Esophagus mucosa (tissue), 1 donor: ENCODE results near the gene RALBP1. TPM values are rescaled to one million over a fixed set of nuclear protein-coding genes. Genes with fewer than 3 reads are reported as not detected.
"Not testable (repeated sequence)": the region's sequence is repeated elsewhere in the genome, so short reads cannot be mapped to it uniquely, and the experiment has no call there.

Experiments used
- ATAC-seq: fragments of 200-7000 bp; cut with Tn5 transposase; one replicate; pipeline ENCODE4 v1.9.1; 2020
- total RNA-seq: library from RNA; stranded (reverse); gene quantifications from one replicate; pipeline ENCODE4 v1.2.4, GENCODE V29; 2023
- donor health status: DM: yes; HTN: yes; CAD: no.

The RALBP1 gene
- 93.7 TPM for total RNA-seq

- ATAC-seq = peak; percentile 98
Observed at GRCh38 chr18:9474983-9475642, at the start of gene RALBP1. Gene RALBP1 (plus strand): TSS chr18:9475513. CDS start chr18:9513046, 37,533 bp downstream.

DNA sequence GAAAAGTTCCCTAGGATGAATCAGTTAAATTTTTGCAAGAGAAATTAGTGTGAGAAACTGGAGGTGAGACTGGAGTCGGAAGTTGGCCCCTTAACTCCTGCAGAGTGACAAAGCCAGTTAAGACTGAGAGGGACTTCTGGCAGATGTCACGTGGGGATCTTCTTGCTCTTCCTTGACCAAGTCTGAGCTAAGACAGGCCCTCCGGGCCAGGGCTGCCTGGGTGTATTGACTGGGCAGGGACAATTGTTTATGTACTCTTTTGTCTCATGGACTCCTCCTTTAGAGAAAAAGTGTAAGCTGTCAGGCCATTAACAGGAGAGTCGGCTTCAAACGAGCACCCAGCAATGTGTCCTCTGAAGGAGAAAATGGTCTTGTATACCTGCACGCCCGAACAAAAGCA lies 48.6 kb upstream of the RALBP1 start:
- ATAC-seq = no peak

GRCh38 chr18:9428301-9428706 lies 47.0 kb upstream of the RALBP1 start:
- peak; percentile 54 for ATAC-seq

- peak; percentile 89 for ATAC-seq
Observed at GRCh38 chr18:9428862-9429661, 46.3 kb upstream of the RALBP1 start.

- ATAC-seq = no peak
Observed at GRCh38 chr18:9429662-9429993, 45.7 kb upstream of the RALBP1 start.

DNA sequence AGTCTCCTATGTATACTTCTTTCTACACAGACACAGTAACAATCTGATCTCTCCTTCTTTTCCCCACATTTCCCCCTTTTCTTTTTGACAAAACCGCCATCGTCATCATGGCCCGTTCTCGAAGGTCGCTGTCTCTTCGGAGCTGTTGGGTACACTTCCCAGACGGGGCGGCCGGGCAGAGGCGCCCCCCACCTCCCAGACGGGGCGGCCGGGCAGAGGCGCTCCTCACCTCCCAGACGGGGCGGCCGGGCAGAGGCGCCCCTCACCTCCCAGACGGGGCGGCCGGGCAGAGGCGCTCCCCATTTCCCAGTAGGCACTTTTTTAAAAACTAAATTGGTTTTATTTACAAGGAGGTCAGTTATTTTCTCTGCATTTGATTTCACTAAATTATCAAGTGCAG lies 45.0 kb upstream of the RALBP1 start:
- ATAC-seq = not testable (repeated sequence)

GRCh38 chr18:9431296-9431695 lies 44.0 kb upstream of the RALBP1 start:
- no peak for ATAC-seq

- ATAC-seq = not testable (repeated sequence)
Observed at GRCh38 chr18:9433122-9433521, 42.2 kb upstream of the RALBP1 start.

DNA sequence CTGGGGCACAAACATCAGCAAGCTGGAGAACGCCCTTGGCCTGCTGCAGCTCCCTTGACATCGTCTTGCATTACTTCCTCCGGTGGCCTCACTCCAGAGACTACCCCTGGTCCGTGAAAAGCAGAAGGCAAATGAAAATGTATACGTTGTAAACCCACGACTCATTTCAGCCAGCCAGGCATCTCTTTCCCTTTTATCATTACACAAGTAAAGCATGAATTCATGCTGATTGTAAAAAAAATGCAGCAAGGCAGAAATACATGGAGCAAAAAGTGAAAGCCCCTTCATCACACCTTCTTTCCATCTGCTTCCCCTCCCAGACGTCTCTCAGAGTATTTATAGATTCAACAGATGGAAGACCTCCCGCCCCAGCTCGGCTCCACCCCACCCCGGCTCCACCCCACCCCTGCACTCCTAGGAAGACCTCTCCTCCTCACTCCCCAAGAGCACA lies 41.6 kb upstream of the RALBP1 start:
- ATAC-seq = no peak

DNA sequence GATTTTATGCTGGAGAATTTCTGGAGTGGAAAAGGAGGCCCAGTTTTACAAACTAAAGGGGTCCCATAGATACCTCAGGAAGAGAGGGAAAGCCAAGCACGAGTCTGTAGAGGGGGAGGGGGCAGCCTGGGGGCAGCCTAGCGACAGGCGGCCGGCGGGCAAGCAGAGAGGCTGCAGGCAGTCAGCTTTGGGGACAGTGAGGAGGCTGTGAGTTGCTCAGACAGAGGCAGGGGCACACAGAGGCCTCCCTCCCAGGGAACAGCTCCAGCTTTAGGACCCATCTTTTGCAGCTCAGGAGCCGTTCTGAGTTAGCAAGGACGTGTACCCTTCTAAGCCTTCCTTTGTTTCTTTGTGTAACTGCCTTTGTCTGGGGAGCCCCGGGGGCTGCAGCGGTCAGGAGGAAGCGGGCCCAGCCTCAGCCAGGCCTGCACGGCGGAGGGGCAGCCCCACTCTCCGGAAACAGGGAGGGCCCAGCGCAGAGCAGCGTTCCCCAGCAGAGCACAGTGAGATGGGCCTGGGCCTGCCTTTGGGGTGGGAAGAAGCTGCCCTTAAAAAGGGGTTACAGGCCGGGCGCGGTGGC lies 41.1 kb upstream of the RALBP1 start:
- peak; percentile 41 for ATAC-seq

DNA sequence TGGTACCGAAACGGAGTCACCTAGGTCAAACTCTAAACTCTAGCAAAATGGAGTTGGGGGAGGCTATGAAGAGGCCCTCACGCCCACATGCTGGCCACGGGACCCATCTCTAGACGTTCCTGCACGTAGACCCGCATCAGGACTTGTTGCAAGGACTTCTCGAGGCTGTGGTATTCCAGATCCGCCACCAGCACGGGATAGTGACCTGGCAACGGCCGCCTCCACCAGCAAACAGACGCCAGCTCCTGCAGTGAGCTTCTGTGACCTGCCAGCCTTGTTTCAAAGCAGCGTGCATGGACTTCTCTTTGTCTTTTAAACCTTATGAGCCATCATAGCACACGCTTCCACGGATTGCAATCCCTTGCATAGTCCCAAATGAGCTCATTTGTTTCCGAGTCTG lies 40.3 kb upstream of the RALBP1 start:
- no peak for ATAC-seq

DNA sequence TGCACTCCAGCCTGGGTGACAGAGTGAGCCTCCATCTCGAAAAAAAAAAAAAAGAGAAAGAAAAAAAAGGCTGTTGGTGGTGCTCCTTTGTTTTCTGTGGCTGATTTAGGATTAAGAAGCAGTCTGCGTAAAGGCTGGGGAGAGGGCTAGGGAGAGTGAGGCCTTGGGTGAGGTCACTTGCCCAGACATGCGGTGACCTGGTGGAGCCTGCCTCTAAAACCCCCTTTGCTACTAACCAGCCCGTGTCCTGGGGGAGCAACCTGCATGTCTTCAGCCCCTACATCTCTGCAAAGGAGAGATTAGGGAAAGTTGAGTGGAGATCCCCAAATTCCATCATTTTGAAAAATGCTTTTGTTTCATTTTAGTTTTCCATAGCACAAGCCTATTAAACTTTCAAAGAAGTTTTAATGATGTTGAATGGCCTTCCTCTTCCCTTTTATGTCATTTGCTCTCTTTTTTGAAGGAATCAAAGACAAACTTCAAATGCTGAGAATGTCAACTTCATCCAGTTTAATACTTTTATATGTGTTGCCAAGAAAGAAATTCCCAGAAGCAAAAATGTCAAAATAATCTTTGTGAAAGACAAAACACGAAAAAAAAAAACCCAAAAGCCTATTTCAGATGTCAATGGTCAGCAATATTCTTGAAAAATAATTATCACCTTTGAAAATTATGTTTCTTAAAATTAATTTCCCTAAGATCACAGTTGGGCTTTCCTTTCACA lies 38.9 kb upstream of the RALBP1 start:
- no peak for ATAC-seq

- no peak for ATAC-seq
Observed at GRCh38 chr18:9437021-9437437, 38.3 kb upstream of the RALBP1 start.

GRCh38 chr18:9437672-9438071 lies 37.6 kb upstream of the RALBP1 start:
- no peak for ATAC-seq

GRCh38 chr18:9441061-9441460 lies 34.3 kb upstream of the RALBP1 start:
- ATAC-seq = no peak

- no peak for ATAC-seq
Observed at GRCh38 chr18:9444549-9444948, 30.8 kb upstream of the RALBP1 start.

- no peak for ATAC-seq
Observed at GRCh38 chr18:9446839-9447238, 28.5 kb upstream of the RALBP1 start.

- ATAC-seq = no peak
Observed at GRCh38 chr18:9447334-9447733, 28.0 kb upstream of the RALBP1 start.

DNA sequence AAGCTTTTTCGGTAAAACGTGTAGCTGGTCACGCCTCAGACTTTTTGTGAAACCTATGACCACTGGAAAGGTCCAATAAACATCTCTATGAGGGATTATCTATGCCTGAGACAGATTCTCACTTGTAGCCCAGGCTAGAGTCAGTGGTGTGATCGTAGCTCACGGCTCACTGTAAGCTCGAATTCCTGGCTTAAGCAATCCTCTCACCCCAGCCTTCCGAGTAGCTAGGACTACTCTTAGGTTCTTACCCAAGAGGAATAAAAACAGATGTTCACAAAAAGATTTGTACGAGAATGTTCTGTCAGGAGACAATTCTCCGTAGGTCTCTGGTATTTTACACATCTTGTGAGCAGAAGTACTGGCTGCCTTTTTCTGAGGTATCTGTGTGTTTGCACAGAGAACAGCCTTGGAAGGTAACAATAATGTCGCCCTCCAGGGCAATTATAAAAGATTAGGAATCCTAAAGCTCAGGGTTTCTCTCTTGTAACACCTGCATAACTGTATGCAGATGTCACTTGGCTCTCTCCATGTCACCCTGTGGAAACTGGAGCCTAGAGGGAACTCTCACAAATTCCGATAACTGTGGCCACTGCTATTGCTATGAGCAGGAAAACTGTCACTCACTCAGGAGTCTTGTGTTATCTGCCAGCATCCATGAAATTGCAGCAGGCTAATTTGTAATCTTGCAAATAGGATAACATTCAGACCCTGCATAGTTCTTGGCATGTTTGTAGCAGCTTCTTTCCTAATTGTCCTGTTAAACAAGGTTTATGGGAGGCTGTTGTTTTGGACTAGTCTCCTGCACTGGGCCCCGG lies 25.5 kb upstream of the RALBP1 start:
- no peak for ATAC-seq

DNA sequence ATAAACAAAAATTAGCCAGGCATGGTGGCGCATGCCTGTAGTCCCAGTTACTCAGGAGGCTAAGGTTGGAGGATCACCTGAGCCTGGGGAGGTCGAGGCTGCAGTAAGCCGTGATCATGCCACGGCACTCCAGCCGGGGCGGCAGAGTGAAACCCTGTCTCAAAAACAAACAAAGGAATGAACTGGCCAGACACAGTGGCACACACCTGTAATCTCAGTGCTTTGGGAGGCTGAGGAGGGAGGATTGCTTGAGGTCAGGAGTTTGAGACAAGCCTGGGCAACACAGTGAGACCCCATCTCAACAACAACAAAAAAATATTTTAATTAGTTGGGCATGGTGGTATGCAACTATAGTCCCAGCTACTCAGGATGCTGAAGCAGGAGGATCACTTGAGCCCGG lies 24.4 kb upstream of the RALBP1 start:
- ATAC-seq = not testable (repeated sequence)

GRCh38 chr18:9453283-9453682 lies 22.0 kb upstream of the RALBP1 start:
- no peak for ATAC-seq

GRCh38 chr18:9454061-9454703 lies 21.1 kb upstream of the RALBP1 start:
- peak; percentile 66 for ATAC-seq
